ENCODE data around the gene ZNF44.

DNA sequence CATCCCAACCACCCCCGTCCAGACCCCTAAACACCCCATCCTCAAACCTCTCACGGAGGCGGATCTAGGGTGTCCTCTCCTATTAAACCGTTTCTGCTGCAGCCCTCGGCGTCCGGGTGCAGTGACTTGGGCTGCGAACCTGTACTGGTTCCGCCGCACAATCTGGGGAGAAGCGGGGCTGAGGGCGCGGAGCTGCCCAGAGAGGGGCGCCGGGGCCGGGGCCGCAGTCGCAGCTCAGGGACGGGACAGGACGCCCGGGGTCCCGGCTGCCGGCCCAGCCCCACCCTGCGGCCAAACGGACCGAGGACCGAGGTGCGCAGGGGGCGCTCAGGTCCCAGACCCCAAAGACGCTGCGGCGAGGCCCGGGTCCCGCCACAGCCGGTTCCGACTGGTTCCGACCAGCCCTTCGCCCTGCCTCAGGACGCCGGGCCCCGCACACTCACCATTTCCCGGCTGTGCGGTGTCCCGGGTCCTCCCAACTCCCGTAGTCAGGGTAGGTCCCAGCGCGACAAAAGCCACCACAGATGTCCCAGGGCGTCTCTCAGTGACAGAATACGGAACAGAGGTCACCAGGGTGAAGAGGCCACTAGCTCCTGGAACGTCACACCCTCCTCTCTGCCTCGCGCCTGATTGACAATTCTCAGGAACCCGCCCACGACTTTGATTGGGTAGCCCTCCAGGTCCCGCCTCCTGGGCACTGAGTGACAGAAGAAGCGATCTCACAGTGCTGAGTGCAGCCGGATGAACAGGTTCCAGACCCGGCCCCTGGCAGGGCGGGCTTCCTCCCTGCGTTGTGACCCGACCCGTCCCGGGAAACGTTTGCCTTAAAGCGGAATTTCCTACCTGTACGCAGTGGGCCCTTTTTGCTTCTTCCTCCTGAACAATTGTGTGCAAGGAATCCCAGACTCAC lies at the start of gene ZNF44:
- TF ChIP-seq, protein P1, sequence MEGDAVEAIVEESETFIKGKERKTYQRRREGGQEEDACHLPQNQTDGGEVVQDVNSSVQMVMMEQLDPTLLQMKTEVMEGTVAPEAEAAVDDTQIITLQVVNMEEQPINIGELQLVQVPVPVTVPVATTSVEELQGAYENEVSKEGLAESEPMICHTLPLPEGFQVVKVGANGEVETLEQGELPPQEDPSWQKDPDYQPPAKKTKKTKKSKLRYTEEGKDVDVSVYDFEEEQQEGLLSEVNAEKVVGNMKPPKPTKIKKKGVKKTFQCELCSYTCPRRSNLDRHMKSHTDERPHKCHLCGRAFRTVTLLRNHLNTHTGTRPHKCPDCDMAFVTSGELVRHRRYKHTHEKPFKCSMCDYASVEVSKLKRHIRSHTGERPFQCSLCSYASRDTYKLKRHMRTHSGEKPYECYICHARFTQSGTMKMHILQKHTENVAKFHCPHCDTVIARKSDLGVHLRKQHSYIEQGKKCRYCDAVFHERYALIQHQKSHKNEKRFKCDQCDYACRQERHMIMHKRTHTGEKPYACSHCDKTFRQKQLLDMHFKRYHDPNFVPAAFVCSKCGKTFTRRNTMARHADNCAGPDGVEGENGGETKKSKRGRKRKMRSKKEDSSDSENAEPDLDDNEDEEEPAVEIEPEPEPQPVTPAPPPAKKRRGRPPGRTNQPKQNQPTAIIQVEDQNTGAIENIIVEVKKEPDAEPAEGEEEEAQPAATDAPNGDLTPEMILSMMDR (IDR thresholded peaks at IDR 0.05; ENCODE audit: low read length), result peak; percentile 14; the same call in 1 of the 2 replicates
- TF ChIP-seq EZH2 (IDR thresholded peaks at IDR 0.05; ENCODE audit: borderline replicate concordance, low read length), result no peak

Data from OCI-LY1 (cell line).